PC-9 (cell line): ENCODE results near the gene TACR2.

Experiments
- CTCF ChIP-seq: fragments of 200-600 bp; sonication (generic); conservative IDR thresholded peaks from 2 replicates; pipeline ENCODE4 v1.6.1; 2017; ENCODE audit warnings: mixed run types, antibody characterized with exemption, mild to moderate bottlenecking, moderate library complexity
- EZH2 ChIP-seq: fragments of 200-600 bp; sonication (generic); IDR thresholded peaks from 2 replicates; pipeline ENCODE4 v1.8.0; 2017; ENCODE audit warnings: antibody characterized with exemption, low read depth

DNA sequence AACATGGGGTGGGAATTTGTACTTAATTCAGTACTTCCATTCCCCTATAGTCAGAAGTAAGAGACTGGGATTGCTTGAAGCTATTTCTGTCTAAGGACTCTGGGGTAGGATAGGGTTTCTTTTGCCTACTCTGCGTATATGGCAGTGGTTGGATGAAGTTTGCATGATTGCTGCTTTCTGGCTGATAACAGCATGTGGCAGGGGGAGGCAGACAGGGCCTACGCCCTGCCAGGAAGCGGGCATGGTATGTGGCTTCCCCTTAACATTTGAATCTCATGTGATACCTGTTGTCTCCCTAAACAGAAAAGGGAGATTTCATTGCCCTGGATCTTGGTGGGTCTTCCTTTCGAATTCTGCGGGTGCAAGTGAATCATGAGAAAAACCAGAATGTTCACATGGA lies 57.1 kb downstream of the TACR2 start:
- TF ChIP-seq CTCF (no peak), EZH2 (no peak)
